Prostate gland (tissue), 2 donors: ENCODE measurements around the gene RPN2. TPM values are rescaled to one million over a fixed set of nuclear protein-coding genes. Genes with fewer than 3 reads are reported as not detected.

Experiments
- DNase-seq: peaks from one replicate; pipeline ENCODE4 v3.0.0-alpha.2; 2019; ENCODE audit warnings: low spot score
- H3K27ac ChIP-seq, 2 donors: fragments of 200-600 bp; sonication (generic); 2 replicates each; pipeline ENCODE4 v1.5.1; 2017 to 2019
- H3K27me3 ChIP-seq: fragments of 200-600 bp; sonication (generic); replicated peaks from 2 replicates; pipeline ENCODE4 v1.5.1; 2019; ENCODE audit not compliant: insufficient read depth
- H3K36me3 ChIP-seq, 2 donors: fragments of 200-600 bp; sonication (generic); 1 replicate in 1 of 2; 2 replicates in 1 of 2; pipeline versions ENCODE4 v1.5.1 to v1.8.1; 2017 to 2019
- H3K4me1 ChIP-seq: fragments of 200-600 bp; sonication (generic); replicated peaks from 2 replicates; pipeline ENCODE4 v1.5.1; 2019
- H3K4me3 ChIP-seq, 2 donors: fragments of 200-600 bp; sonication (generic); 2 replicates each; pipeline ENCODE4 v1.5.1; 2017 to 2019
- H3K9me3 ChIP-seq: fragments of 200-600 bp; sonication (generic); 2 replicates; pipeline ENCODE4 v1.5.1; 2017
- CTCF ChIP-seq, 4 experiments: fragments of 200-600 bp in 2 of 4; fragments of 450-650 bp in 2 of 4; sonication (generic) in 2 of 4; IDR thresholded peaks; 1 replicate in 3 of 4; 2 replicates in 1 of 4; pipeline ENCODE4 v1.5.1; 2016 to 2019; ENCODE audit warnings: antibody characterized with exemption in 4 of 4, mild to moderate bottlenecking in 2 of 4, moderate library complexity in 2 of 4
- POLR2A ChIP-seq: fragments of 450-650 bp; IDR thresholded peaks from one replicate; pipeline ENCODE4 v1.6.1; 2016; ENCODE audit warnings: antibody characterized with exemption, mild to moderate bottlenecking
- POLR2AphosphoS5 ChIP-seq: sonication (generic); formaldehyde crosslinking; IDR thresholded peaks from one replicate; pipeline ENCODE4 v1.6.1; 2017; ENCODE audit warnings: antibody characterized with exemption
- WGBS: methylation state at CpG from one replicate; pipeline ENCODE4 v1.1.5; 2018; 5-methylcytosine and 5-hydroxymethylcytosine counted together
- intact Hi-C: fragments of 100-400 bp; cut with DNase I; formaldehyde crosslinking; loops from one replicate; pipeline ENCODE4 v1.14.2; 2022
- total RNA-seq, 2 donors: library from RNA; depleted of rRNA; stranded (reverse); fragments of >200 nt; gene quantifications; one replicate each; pipeline ENCODE4 v1.1.0, GENCODE V29; 2016

Gene RPN2
- total RNA-seq, 2 donors from 2014 or later: 246 to 267 TPM

- DNase-seq: no peak
- 71% methylated on average over 3 of the region's 3 CpGs for WGBS
- Histone ChIP-seq H3K36me3 (no peaks in the 10 kb centered on the region), H3K27me3 (no peaks in the 10 kb centered on the region), H3K4me1 (no peaks in the 10 kb centered on the region), H3K9me3 (no peaks in the 10 kb centered on the region), H3K4me3 (no peak overlapping the region), H3K27ac (no peak overlapping the region)
- intact Hi-C loops: no loop called here
- TF ChIP-seq POLR2A: no peak
Observed at GRCh38 chr20:37259865-37260264, 80.7 kb downstream of the RPN2 start.

- Histone ChIP-seq H3K27ac (no peak overlapping the region), H3K4me3 (no peak overlapping the region), H3K4me1 (no peaks in the 10 kb centered on the region), H3K27me3 (no peaks in the 10 kb centered on the region), H3K9me3 (no peaks in the 10 kb centered on the region), H3K36me3 (no peaks in the 10 kb centered on the region)
- DNase-seq: no peak
- 79% methylated on average over 4 of the region's 4 CpGs for WGBS
- TF ChIP-seq CTCF (IDR thresholded peaks at IDR 0.05): no peak
- TF ChIP-seq POLR2A: no peak
- TF ChIP-seq POLR2AphosphoS5: no peak
- intact Hi-C loops: no loop called here
Observed at GRCh38 chr20:37260923-37261322, 81.8 kb downstream of the RPN2 start.

- 80% methylated on average over 9 of the region's 9 CpGs for WGBS
- Histone ChIP-seq H3K27ac (no peak within 1 kb of the TSS), H3K4me3 (no peak within 1 kb of the TSS), H3K27me3 (no peaks in the 10 kb centered on the region), H3K4me1 (no peaks in the 10 kb centered on the region), H3K9me3 (no peaks in the 10 kb centered on the region), H3K36me3 (no peaks in the 10 kb centered on the region)
- TF ChIP-seq POLR2AphosphoS5 (no peak), CTCF (IDR thresholded peaks at IDR 0.05) (no peak), POLR2A (no peak)
- intact Hi-C loops: no loop called here
- DNase-seq: no peak
Observed at GRCh38 chr20:37261714-37262113, 82.6 kb downstream of the RPN2 start, which contains the start of gene GHRH. Gene GHRH (minus strand): TSS chr20:37261814. CDS start chr20:37256889, 4,925 bp downstream.

GRCh38 chr20:37262505-37262904 is 83.4 kb downstream of the RPN2 start:
- H3K27me3 ChIP-seq: no peaks in the 10 kb centered on the region
- no peaks in the 10 kb centered on the region for H3K9me3 ChIP-seq
- intact Hi-C loops: no loop called here
- TF ChIP-seq POLR2AphosphoS5 (no peak), POLR2A (no peak), CTCF (IDR thresholded peaks at IDR 0.05) (no peak)
- no peaks in the 10 kb centered on the region for H3K4me1 ChIP-seq
- H3K27ac ChIP-seq: no peak overlapping the region
- WGBS: 67% methylated on average over 8 of the region's 8 CpGs
- no peaks in the 10 kb centered on the region for H3K36me3 ChIP-seq
- no peak for DNase-seq
- no peak overlapping the region for H3K4me3 ChIP-seq

GRCh38 chr20:37263686-37264085 is 84.6 kb downstream of the RPN2 start:
- DNase-seq: no peak
- WGBS: 93% methylated on average over 6 of the region's 6 CpGs
- H3K9me3 ChIP-seq: no peaks in the 10 kb centered on the region
- H3K36me3 ChIP-seq: no peaks in the 10 kb centered on the region
- intact Hi-C loops: no loop called here
- no peak overlapping the region for H3K4me3 ChIP-seq
- no peak for TF ChIP-seq POLR2A
- no peak for TF ChIP-seq POLR2AphosphoS5
- TF ChIP-seq CTCF (IDR thresholded peaks at IDR 0.05): no peak
- no peaks in the 10 kb centered on the region for H3K4me1 ChIP-seq
- H3K27me3 ChIP-seq: no peaks in the 10 kb centered on the region
- no peak overlapping the region for H3K27ac ChIP-seq
